Panc1 (cell line): ENCODE results near the gene NR6A1.

Experiments
- CTCF ChIP-seq: fragments of 450-650 bp; IDR thresholded peaks from 2 replicates; pipeline ENCODE4 v1.5.1; 2017; ENCODE audit warnings: mild to moderate bottlenecking
- SIN3A ChIP-seq: IDR thresholded peaks from 2 replicates; pipeline ENCODE4 v1.6.1; 2012; ENCODE audit warnings: low read depth, mild to moderate bottlenecking, low read length, moderate library complexity, borderline replicate concordance; ENCODE audit not compliant: insufficient read depth
- TCF7L2 ChIP-seq: IDR thresholded peaks from 2 replicates; pipeline ENCODE4 v1.6.1; 2011; ENCODE audit warnings: mild to moderate bottlenecking, low read depth, low read length, inconsistent platforms
- TF ChIP-seq, protein P1 (sequence below), 2 experiments: IDR thresholded peaks; 2 replicates each; pipeline ENCODE4 v1.6.1; 2011 to 2012; ENCODE audit warnings: low read depth in 2 of 2, control low read depth in 1 of 2, low read length in 1 of 2, mild to moderate bottlenecking in 1 of 2, moderate library complexity in 1 of 2; ENCODE audit not compliant: insufficient read depth in 1 of 2

DNA sequence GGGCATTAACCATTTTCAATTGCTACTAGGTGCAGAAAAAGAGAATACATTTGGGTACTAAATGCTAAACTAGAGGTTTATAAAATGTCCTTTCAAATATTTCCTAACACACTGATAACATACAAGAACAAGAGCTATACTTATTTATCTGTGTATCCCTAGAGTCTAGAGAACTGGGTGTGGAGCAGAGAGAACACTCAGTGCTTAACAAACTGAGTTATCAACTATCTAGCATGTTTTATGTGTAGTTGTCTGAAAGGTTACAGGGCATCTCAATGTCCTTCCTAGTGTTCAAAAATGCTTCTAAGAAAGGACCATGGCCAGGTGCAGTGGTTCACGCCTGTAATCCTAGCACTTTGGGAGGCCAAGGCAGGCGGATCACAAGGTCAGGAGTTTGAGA lies 40.3 kb downstream of the NR6A1 start:
- TF ChIP-seq SIN3A, result no peak
- no peak for TF ChIP-seq CTCF
- TF ChIP-seq, protein P1, sequence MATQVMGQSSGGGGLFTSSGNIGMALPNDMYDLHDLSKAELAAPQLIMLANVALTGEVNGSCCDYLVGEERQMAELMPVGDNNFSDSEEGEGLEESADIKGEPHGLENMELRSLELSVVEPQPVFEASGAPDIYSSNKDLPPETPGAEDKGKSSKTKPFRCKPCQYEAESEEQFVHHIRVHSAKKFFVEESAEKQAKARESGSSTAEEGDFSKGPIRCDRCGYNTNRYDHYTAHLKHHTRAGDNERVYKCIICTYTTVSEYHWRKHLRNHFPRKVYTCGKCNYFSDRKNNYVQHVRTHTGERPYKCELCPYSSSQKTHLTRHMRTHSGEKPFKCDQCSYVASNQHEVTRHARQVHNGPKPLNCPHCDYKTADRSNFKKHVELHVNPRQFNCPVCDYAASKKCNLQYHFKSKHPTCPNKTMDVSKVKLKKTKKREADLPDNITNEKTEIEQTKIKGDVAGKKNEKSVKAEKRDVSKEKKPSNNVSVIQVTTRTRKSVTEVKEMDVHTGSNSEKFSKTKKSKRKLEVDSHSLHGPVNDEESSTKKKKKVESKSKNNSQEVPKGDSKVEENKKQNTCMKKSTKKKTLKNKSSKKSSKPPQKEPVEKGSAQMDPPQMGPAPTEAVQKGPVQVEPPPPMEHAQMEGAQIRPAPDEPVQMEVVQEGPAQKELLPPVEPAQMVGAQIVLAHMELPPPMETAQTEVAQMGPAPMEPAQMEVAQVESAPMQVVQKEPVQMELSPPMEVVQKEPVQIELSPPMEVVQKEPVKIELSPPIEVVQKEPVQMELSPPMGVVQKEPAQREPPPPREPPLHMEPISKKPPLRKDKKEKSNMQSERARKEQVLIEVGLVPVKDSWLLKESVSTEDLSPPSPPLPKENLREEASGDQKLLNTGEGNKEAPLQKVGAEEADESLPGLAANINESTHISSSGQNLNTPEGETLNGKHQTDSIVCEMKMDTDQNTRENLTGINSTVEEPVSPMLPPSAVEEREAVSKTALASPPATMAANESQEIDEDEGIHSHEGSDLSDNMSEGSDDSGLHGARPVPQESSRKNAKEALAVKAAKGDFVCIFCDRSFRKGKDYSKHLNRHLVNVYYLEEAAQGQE (IDR thresholded peaks at IDR 0.05; ENCODE audit: insufficient read depth in 1 of 2, low read depth in 2 of 2, low read length in 1 of 2), result no peak
- no peak for TF ChIP-seq TCF7L2
